Measurements from ENCODE around the gene PLSCR3.

- TF ChIP-seq EP300 (IDR thresholded peaks at IDR 0.05) (no peak), CTCF (IDR thresholded peaks at IDR 0.05) (no peak), POLR2A (IDR thresholded peaks at IDR 0.05) (no peak), POLR2AphosphoS5 (IDR thresholded peaks at IDR 0.05) (no peak)
These were observed 36.9 kb downstream of the PLSCR3 start for GRCh38 chr17:7357381-7357780.
